ENCODE measurements around the gene SYCP2L. TPM values are rescaled to one million over a fixed set of nuclear protein-coding genes. Genes with fewer than 3 reads are reported as not detected.

SYCP2L gene
- total and polyA plus RNA-seq, 9 of the 15 experiments (the other 6 are each of a cell fraction or from before 2014, with no cell fraction given): 12.4 to 46.9 (median 22.0) TPM

- peak; percentile 7; the same call in 1 of the 2 replicates for TF ChIP-seq MXI1 (IDR thresholded peaks at IDR 0.05; ENCODE audit: low read depth, low read length)
- no peak for TF ChIP-seq YBX1 (IDR thresholded peaks at IDR 0.05)
- no peak for TF ChIP-seq CHD4 (IDR thresholded peaks at IDR 0.05; ENCODE audit: insufficient read depth, insufficient replicate concordance, low read depth, low read length, poor library complexity, severe bottlenecking)
- peak; percentile 4; the same call in 1 of the 2 replicates for TF ChIP-seq ZBTB17 (CRISPR knock-in tag; IDR thresholded peaks at IDR 0.05)
- TF ChIP-seq ZKSCAN8 (CRISPR knock-in tag; IDR thresholded peaks at IDR 0.05): no peak
- TF ChIP-seq CEBPG (CRISPR knock-in tag; IDR thresholded peaks at IDR 0.05): peak; percentile 36; the same call in 1 of the 2 replicates
- TF ChIP-seq CEBPG (tag; conservative IDR thresholded peaks at IDR 0.05 in 1 of 2, IDR thresholded peaks at IDR 0.05 in 1 of 2): no peak
- TF ChIP-seq TSC22D4 (tag; IDR thresholded peaks at IDR 0.05): no peak
- TF ChIP-seq SRF (CRISPR knock-in tag; IDR thresholded peaks at IDR 0.05): peak in 1 of 2 experiments; percentile 48; a peak in 1 of 4 replicates
- TF ChIP-seq SREBF2 (CRISPR knock-in tag; IDR thresholded peaks at IDR 0.05): no peak
- no peak for TF ChIP-seq BRD9 (IDR thresholded peaks at IDR 0.05; ENCODE audit: low read depth, partially characterized antibody)
- no peak for TF ChIP-seq SAFB (IDR thresholded peaks at IDR 0.05; ENCODE audit: borderline replicate concordance, low read depth, low read length)
- TF ChIP-seq ZBED1 (IDR thresholded peaks at IDR 0.05): 0 out of 2 replicates have a peak, but pooled peaks have one; percentile 56
- peak; percentile 77 to 86 for TF ChIP-seq MAZ (CRISPR knock-in tag; conservative IDR thresholded peaks at IDR 0.05 in 1 of 2, IDR thresholded peaks at IDR 0.05 in 1 of 2)
- TF ChIP-seq HDAC1 (IDR thresholded peaks at IDR 0.05): peak in 1 of 2 experiments; percentile 98; a peak in 2 of 4 replicates
- TF ChIP-seq CEBPB (tag; IDR thresholded peaks at IDR 0.05): peak; percentile 61
- TF ChIP-seq ZNF174 (CRISPR knock-in tag; IDR thresholded peaks at IDR 0.05): no peak
- TF ChIP-seq GTF2B (IDR thresholded peaks at IDR 0.05; ENCODE audit: extremely low read depth, insufficient read length): no peak
- no peak for TF ChIP-seq NFYB (IDR thresholded peaks at IDR 0.05; ENCODE audit: extremely low read depth, insufficient read length)
- no peak for TF ChIP-seq CREB5 (CRISPR knock-in tag; IDR thresholded peaks at IDR 0.05)
- no peak for TF ChIP-seq ZNF146 (CRISPR knock-in tag; IDR thresholded peaks at IDR 0.05; ENCODE audit: unreplicated experiment)
- no peak for TF ChIP-seq WHSC1 (IDR thresholded peaks at IDR 0.05; ENCODE audit: low read length)
- no peak for TF ChIP-seq ZSCAN32 (CRISPR knock-in tag; IDR thresholded peaks at IDR 0.05)
- 0 out of 2 replicates have a peak, but pooled peaks have one; percentile 60 for TF ChIP-seq ZC3H4 (CRISPR knock-in tag; IDR thresholded peaks at IDR 0.05; ENCODE audit: borderline replicate concordance)
- TF ChIP-seq RB1 (IDR thresholded peaks at IDR 0.05; ENCODE audit: low read depth): peak; percentile 75
- TF ChIP-seq GABPB1 (CRISPR knock-in tag; IDR thresholded peaks at IDR 0.05): peak; percentile 75
Observed at GRCh38 chr6:10837995-10838793, 48.7 kb upstream of the SYCP2L start, which contains the start of gene MAK (continued).
